Neural progenitor cell (in vitro differentiated cells): ENCODE measurements around the gene TRABD2A.

Experiments used
- EZH2phosphoT487 ChIP-seq: fragments of 200-600 bp; sonication (generic); IDR thresholded peaks from 2 replicates; pipeline ENCODE4 v1.6.1; 2017; ENCODE audit warnings: antibody characterized with exemption
- TF ChIP-seq, protein P1 (sequence below): fragments of 200-600 bp; sonication (generic); IDR thresholded peaks from 2 replicates; pipeline ENCODE4 v1.5.1; 2017; ENCODE audit warnings: antibody characterized with exemption, mild to moderate bottlenecking

- TF ChIP-seq, protein P1, sequence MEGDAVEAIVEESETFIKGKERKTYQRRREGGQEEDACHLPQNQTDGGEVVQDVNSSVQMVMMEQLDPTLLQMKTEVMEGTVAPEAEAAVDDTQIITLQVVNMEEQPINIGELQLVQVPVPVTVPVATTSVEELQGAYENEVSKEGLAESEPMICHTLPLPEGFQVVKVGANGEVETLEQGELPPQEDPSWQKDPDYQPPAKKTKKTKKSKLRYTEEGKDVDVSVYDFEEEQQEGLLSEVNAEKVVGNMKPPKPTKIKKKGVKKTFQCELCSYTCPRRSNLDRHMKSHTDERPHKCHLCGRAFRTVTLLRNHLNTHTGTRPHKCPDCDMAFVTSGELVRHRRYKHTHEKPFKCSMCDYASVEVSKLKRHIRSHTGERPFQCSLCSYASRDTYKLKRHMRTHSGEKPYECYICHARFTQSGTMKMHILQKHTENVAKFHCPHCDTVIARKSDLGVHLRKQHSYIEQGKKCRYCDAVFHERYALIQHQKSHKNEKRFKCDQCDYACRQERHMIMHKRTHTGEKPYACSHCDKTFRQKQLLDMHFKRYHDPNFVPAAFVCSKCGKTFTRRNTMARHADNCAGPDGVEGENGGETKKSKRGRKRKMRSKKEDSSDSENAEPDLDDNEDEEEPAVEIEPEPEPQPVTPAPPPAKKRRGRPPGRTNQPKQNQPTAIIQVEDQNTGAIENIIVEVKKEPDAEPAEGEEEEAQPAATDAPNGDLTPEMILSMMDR: no peak
- TF ChIP-seq EZH2phosphoT487: no peak
Observed at GRCh38 chr2:84888401-84889276, 7.8 kb upstream of the TRABD2A start.
